HepG2 (cell line): Measurements from ENCODE around the gene ZFHX3. TPM values are rescaled to one million over a fixed set of nuclear protein-coding genes. Genes with fewer than 3 reads are reported as not detected.

Source experiments
- EEA1 ChIP-seq: sonication (generic); formaldehyde crosslinking; IDR thresholded peaks from 2 replicates; pipeline ENCODE4 v1.5.1; 2020; ENCODE audit warnings: mild to moderate bottlenecking, missing genetic modification reagents, borderline replicate concordance
- FIP1L1 ChIP-seq: fragments of 200-400 bp; formaldehyde crosslinking; IDR thresholded peaks from 2 replicates; pipeline ENCODE4 v1.6.1; 2018; ENCODE audit warnings: low read depth, mild to moderate bottlenecking, low read length, moderate library complexity, borderline replicate concordance; ENCODE audit not compliant: insufficient read depth
- FLYWCH1 ChIP-seq: sonication (generic); formaldehyde crosslinking; IDR thresholded peaks from 2 replicates; pipeline ENCODE4 v1.8.1; 2023; ENCODE audit warnings: mild to moderate bottlenecking, missing genetic modification reagents
- GABPA ChIP-seq, 2 experiments: IDR thresholded peaks; 2 replicates each; pipeline ENCODE4 v1.6.1; 2011 to 2016; ENCODE audit warnings: low read depth in 2 of 2, low read length in 1 of 2, missing biosample characterization in 1 of 2, missing genetic modification characterization in 1 of 2
- GATAD1 ChIP-seq: IDR thresholded peaks from 2 replicates; pipeline ENCODE4 v1.6.1; 2016; ENCODE audit warnings: missing genetic modification reagents, missing compliant biosample characterization
- NFKBIZ ChIP-seq: IDR thresholded peaks from 2 replicates; pipeline ENCODE4 v1.6.1; 2018; ENCODE audit warnings: missing genetic modification reagents, missing compliant biosample characterization
- PLRG1 ChIP-seq: fragments of 450-650 bp; conservative IDR thresholded peaks from 2 replicates; pipeline ENCODE4 v1.6.1; 2016
- SKI ChIP-seq: fragments of 450-650 bp; IDR thresholded peaks from one replicate; pipeline ENCODE4 v1.6.1; 2018; ENCODE audit warnings: mild to moderate bottlenecking; ENCODE audit not compliant: partially characterized antibody
- SOX13 ChIP-seq, 3 experiments: fragments of 450-650 bp in 1 of 3; sonication (generic) in 1 of 3; formaldehyde crosslinking in 1 of 3; IDR thresholded peaks in 2 of 3; conservative IDR thresholded peaks in 1 of 3; 2 replicates each; pipeline versions ENCODE4 v1.5.0 to v1.6.1; 2016 to 2020; ENCODE audit warnings: antibody characterized with exemption in 1 of 3, mild to moderate bottlenecking in 1 of 3, missing compliant biosample characterization in 1 of 3, missing genetic modification reagents in 1 of 3, moderate library complexity in 1 of 3
- TAF15 ChIP-seq: fragments of 200-400 bp; formaldehyde crosslinking; IDR thresholded peaks from one replicate; pipeline ENCODE4 v1.6.1; 2018; ENCODE audit warnings: mild to moderate bottlenecking, low read depth, low read length; ENCODE audit not compliant: poor library complexity, severe bottlenecking
- TSC22D2 ChIP-seq: sonication (generic); formaldehyde crosslinking; IDR thresholded peaks from 2 replicates; pipeline ENCODE4 v1.5.1; 2020; ENCODE audit warnings: missing genetic modification reagents, mild to moderate bottlenecking, borderline replicate concordance
- ZBTB21 ChIP-seq: sonication (generic); formaldehyde crosslinking; IDR thresholded peaks from 2 replicates; pipeline ENCODE4 v1.4.0; 2020; ENCODE audit warnings: missing genetic modification reagents
- ZNF441 ChIP-seq: sonication (generic); formaldehyde crosslinking; IDR thresholded peaks from 2 replicates; pipeline ENCODE4 v1.7.0; 2021; ENCODE audit warnings: missing genetic modification reagents, borderline replicate concordance
- ZNF598 ChIP-seq: sonication (generic); formaldehyde crosslinking; IDR thresholded peaks from 2 replicates; pipeline ENCODE4 v1.5.1; 2020; ENCODE audit warnings: mild to moderate bottlenecking, missing genetic modification reagents, borderline replicate concordance
- ZNF772 ChIP-seq: sonication (generic); formaldehyde crosslinking; IDR thresholded peaks from 2 replicates; pipeline ENCODE4 v1.5.0; 2020; ENCODE audit warnings: mild to moderate bottlenecking, missing genetic modification reagents
- ZNF878 ChIP-seq: sonication (generic); formaldehyde crosslinking; IDR thresholded peaks from 2 replicates; pipeline ENCODE4 v1.8.1; 2023; ENCODE audit warnings: mild to moderate bottlenecking, missing genetic modification reagents, moderate library complexity
- polyA plus RNA-seq, 8 experiments: library from polyadenylated mRNA; depleted of rRNA in 3 of 8; stranded (reverse) in 7 of 8; unstranded in 1 of 8; fragments of >200 nt; fragmentation: Illumina TruSeq in 4 of 8; extraction: Trizol in 4 of 8; gene quantifications; 2 replicates each; pipeline versions ENCODE4 v1.2.1 to v1.2.3, GENCODE V29; 2011 to 2016; ENCODE audit warnings: low read depth in 4 of 8, missing spikeins in 1 of 8, mixed read lengths in 1 of 8; ENCODE audit not compliant: insufficient read depth in 1 of 8
- total RNA-seq, 5 experiments: library from RNA; depleted of rRNA; stranded (reverse); fragments of >200 nt; fragmentation: Illumina TruSeq; extraction: Trizol; gene quantifications; 2 replicates each; pipeline ENCODE4 v1.2.3, GENCODE V29; 2016; ENCODE audit warnings: low read depth in 1 of 5
- TF ChIP-seq, protein P1 (sequence below): sonication (generic); formaldehyde crosslinking; IDR thresholded peaks from 2 replicates; pipeline ENCODE4 v1.8.0; 2022; ENCODE audit warnings: missing genetic modification reagents, mild to moderate bottlenecking, borderline replicate concordance
- TF ChIP-seq, protein P2 (sequence below): sonication (generic); formaldehyde crosslinking; IDR thresholded peaks from 2 replicates; pipeline ENCODE4 v1.8.1; 2022; ENCODE audit warnings: low read depth, mild to moderate bottlenecking, missing genetic modification reagents
- TF ChIP-seq, protein P3 (sequence below): sonication (generic); formaldehyde crosslinking; IDR thresholded peaks from 2 replicates; pipeline ENCODE4 v1.4.0; 2020; ENCODE audit warnings: mild to moderate bottlenecking, missing genetic modification reagents, borderline replicate concordance

ZFHX3 gene
- total and polyA plus RNA-seq, 2 of the 13 experiments (the other 11 are each of a cell fraction or from before 2014, with no cell fraction given): 5.0 to 6.0 TPM

DNA sequence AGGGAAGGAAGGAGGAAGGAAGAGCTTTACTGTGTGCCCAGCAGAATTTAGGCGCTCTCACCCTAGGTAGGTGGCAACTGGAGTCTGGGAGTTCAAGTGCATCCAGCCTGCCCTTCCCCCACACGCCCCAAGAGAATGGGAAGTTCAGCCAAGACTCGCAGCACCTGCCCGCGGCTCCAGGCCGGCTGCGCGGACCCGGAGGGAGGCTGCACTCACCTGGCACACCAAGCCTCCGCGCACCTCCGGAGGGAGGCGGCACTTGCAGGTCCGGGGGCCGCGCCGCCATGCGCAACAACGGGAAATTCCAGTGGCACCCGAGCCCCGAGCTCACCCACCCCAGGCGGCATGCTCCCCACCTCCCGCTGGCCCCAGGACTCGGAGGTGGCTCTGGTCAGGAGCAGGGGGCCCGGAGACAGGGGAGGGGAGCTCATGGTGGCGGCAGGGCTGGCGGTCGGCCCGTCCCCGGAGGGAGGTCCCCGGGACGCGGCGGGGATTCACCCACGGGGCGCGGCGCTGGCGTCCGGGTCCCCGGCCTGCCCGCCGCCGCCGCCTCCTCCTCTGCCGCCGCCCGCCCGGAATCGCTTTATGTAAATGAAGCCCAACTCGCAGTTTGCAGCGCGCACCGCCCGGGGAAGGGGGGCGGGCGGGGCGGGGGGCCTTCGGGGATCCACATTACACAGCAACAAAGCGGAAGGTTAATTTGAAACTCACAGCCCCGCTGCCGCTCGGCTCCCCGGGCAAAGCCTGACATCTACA is at the start of gene ZFHX3 (continued):
- TF ChIP-seq SKI (peak; percentile 67), FLYWCH1 (0 out of 2 replicates have a peak, but pooled peaks have one; percentile 12), ZBTB21 (no peak), TAF15 (no peak), GATAD1 (CRISPR knock-in tag) (peak; percentile 45; the same call in 1 of the 2 replicates), ZNF772 (peak; percentile 31; the same call in 1 of the 2 replicates), PLRG1 (no peak), GABPA (IDR thresholded peaks at IDR 0.05; ENCODE audit: low read depth, low read length) (no peak), GABPA (CRISPR knock-in tag; IDR thresholded peaks at IDR 0.05; ENCODE audit: low read depth) (no peak; the same call in 1 of the 2 replicates), FIP1L1 (no peak), EEA1 (peak; percentile 70), ZNF878 (CRISPR knock-in tag) (no peak), ZNF441 (CRISPR knock-in tag) (no peak), ZNF598 (CRISPR knock-in tag) (no peak), SOX13 (IDR thresholded peaks at IDR 0.05) (peak; percentile 27; the same call in 1 of the 2 replicates), SOX13 (CRISPR knock-in tag; conservative IDR thresholded peaks at IDR 0.05 in 1 of 2, IDR thresholded peaks at IDR 0.05 in 1 of 2) (peak in 1 of 2 experiments; percentile 54; a peak in 2 of 4 replicates), NFKBIZ (CRISPR knock-in tag) (peak; percentile 57; the same call in 1 of the 2 replicates), TSC22D2 (CRISPR knock-in tag) (no peak)
- TF ChIP-seq, protein P1, sequence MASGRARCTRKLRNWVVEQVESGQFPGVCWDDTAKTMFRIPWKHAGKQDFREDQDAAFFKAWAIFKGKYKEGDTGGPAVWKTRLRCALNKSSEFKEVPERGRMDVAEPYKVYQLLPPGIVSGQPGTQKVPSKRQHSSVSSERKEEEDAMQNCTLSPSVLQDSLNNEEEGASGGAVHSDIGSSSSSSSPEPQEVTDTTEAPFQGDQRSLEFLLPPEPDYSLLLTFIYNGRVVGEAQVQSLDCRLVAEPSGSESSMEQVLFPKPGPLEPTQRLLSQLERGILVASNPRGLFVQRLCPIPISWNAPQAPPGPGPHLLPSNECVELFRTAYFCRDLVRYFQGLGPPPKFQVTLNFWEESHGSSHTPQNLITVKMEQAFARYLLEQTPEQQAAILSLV (CRISPR knock-in tag): peak; percentile 80; the same call in 1 of the 2 replicates
- TF ChIP-seq, protein P2, sequence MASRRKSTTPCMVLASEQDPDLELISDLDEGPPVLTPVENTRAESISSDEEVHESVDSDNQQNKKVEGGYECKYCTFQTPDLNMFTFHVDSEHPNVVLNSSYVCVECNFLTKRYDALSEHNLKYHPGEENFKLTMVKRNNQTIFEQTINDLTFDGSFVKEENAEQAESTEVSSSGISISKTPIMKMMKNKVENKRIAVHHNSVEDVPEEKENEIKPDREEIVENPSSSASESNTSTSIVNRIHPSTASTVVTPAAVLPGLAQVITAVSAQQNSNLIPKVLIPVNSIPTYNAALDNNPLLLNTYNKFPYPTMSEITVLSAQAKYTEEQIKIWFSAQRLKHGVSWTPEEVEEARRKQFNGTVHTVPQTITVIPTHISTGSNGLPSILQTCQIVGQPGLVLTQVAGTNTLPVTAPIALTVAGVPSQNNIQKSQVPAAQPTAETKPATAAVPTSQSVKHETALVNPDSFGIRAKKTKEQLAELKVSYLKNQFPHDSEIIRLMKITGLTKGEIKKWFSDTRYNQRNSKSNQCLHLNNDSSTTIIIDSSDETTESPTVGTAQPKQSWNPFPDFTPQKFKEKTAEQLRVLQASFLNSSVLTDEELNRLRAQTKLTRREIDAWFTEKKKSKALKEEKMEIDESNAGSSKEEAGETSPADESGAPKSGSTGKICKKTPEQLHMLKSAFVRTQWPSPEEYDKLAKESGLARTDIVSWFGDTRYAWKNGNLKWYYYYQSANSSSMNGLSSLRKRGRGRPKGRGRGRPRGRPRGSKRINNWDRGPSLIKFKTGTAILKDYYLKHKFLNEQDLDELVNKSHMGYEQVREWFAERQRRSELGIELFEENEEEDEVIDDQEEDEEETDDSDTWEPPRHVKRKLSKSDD (CRISPR knock-in tag): peak; percentile 35; the same call in 1 of the 2 replicates
- TF ChIP-seq, protein P3, sequence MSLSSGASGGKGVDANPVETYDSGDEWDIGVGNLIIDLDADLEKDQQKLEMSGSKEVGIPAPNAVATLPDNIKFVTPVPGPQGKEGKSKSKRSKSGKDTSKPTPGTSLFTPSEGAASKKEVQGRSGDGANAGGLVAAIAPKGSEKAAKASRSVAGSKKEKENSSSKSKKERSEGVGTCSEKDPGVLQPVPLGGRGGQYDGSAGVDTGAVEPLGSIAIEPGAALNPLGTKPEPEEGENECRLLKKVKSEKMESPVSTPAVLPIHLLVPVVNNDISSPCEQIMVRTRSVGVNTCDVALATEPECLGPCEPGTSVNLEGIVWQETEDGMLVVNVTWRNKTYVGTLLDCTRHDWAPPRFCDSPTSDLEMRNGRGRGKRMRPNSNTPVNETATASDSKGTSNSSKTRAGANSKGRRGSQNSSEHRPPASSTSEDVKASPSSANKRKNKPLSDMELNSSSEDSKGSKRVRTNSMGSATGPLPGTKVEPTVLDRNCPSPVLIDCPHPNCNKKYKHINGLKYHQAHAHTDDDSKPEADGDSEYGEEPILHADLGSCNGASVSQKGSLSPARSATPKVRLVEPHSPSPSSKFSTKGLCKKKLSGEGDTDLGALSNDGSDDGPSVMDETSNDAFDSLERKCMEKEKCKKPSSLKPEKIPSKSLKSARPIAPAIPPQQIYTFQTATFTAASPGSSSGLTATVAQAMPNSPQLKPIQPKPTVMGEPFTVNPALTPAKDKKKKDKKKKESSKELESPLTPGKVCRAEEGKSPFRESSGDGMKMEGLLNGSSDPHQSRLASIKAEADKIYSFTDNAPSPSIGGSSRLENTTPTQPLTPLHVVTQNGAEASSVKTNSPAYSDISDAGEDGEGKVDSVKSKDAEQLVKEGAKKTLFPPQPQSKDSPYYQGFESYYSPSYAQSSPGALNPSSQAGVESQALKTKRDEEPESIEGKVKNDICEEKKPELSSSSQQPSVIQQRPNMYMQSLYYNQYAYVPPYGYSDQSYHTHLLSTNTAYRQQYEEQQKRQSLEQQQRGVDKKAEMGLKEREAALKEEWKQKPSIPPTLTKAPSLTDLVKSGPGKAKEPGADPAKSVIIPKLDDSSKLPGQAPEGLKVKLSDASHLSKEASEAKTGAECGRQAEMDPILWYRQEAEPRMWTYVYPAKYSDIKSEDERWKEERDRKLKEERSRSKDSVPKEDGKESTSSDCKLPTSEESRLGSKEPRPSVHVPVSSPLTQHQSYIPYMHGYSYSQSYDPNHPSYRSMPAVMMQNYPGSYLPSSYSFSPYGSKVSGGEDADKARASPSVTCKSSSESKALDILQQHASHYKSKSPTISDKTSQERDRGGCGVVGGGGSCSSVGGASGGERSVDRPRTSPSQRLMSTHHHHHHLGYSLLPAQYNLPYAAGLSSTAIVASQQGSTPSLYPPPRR (CRISPR knock-in tag): peak; percentile 56
